Vagina (tissue), 2 donors: ENCODE data around the gene GALNT7. TPM values are rescaled to one million over a fixed set of nuclear protein-coding genes. Genes with fewer than 3 reads are reported as not detected.

Experiments used
- DNase-seq, 2 donors: peaks; one replicate each; pipeline ENCODE4 v3.0.0-alpha.2; 2017; ENCODE audit errors: extremely low spot score in 2 of 2
- H3K27ac ChIP-seq: fragments of 200-600 bp; sonication (generic); one replicate; pipeline ENCODE4 v1.5.1; 2019
- H3K27me3 ChIP-seq: fragments of 200-600 bp; sonication (generic); one replicate; pipeline ENCODE4 v1.5.1; 2019
- H3K36me3 ChIP-seq, 2 donors: fragments of 200-600 bp; sonication (generic); one replicate each; pipeline ENCODE4 v1.5.1; 2017 to 2019
- H3K4me1 ChIP-seq: fragments of 200-600 bp; sonication (generic); one replicate; pipeline ENCODE4 v1.5.1; 2019
- H3K4me3 ChIP-seq, 2 donors: fragments of 200-600 bp; sonication (generic); 1 replicate in 1 of 2; 2 replicates in 1 of 2; pipeline ENCODE4 v1.5.1; 2016 to 2019
- H3K9me3 ChIP-seq: fragments of 200-600 bp; sonication (generic); one replicate; pipeline ENCODE4 v1.5.1; 2019
- POLR2A ChIP-seq, 2 donors: fragments of 450-650 bp; IDR thresholded peaks; one replicate each; pipeline ENCODE4 v1.6.1; 2017; ENCODE audit warnings: antibody characterized with exemption in 2 of 2, mild to moderate bottlenecking in 2 of 2, moderate library complexity in 2 of 2
- POLR2AphosphoS5 ChIP-seq, 2 donors: sonication (generic); formaldehyde crosslinking; IDR thresholded peaks; one replicate each; pipeline ENCODE4 v1.9.0; 2017; ENCODE audit warnings: antibody characterized with exemption in 2 of 2, mild to moderate bottlenecking in 2 of 2, low read depth in 1 of 2; ENCODE audit not compliant: insufficient read depth in 1 of 2
- intact Hi-C: fragments of 100-400 bp; cut with DNase I; formaldehyde crosslinking; loops from one replicate; pipeline ENCODE4 v1.15.1; 2023
- total RNA-seq: library from RNA; depleted of rRNA; stranded (reverse); fragments of >200 nt; gene quantifications from one replicate; pipeline ENCODE4 v1.2.3, GENCODE V29; 2016
- TF ChIP-seq, protein P1 (sequence below), 3 experiments: fragments of 450-650 bp in 2 of 3; fragments of 200-600 bp in 1 of 3; sonication (generic) in 1 of 3; IDR thresholded peaks; one replicate each; pipeline ENCODE4 v1.5.1; 2017 to 2019; ENCODE audit warnings: antibody characterized with exemption in 3 of 3, mild to moderate bottlenecking in 2 of 3, moderate library complexity in 2 of 3

Gene GALNT7
- total RNA-seq, 1 donor from 2014 or later, result 9.1 TPM

GRCh38 chr4:173185847-173186510 lies 17.4 kb downstream of the GALNT7 start:
- H3K27ac ChIP-seq, result no peak overlapping the region
- TF ChIP-seq POLR2A (IDR thresholded peaks at IDR 0.05) (no peak), POLR2AphosphoS5 (IDR thresholded peaks at IDR 0.05; ENCODE audit: insufficient read depth in 1 of 2, low read depth in 1 of 2) (no peak)
- TF ChIP-seq, protein P1, sequence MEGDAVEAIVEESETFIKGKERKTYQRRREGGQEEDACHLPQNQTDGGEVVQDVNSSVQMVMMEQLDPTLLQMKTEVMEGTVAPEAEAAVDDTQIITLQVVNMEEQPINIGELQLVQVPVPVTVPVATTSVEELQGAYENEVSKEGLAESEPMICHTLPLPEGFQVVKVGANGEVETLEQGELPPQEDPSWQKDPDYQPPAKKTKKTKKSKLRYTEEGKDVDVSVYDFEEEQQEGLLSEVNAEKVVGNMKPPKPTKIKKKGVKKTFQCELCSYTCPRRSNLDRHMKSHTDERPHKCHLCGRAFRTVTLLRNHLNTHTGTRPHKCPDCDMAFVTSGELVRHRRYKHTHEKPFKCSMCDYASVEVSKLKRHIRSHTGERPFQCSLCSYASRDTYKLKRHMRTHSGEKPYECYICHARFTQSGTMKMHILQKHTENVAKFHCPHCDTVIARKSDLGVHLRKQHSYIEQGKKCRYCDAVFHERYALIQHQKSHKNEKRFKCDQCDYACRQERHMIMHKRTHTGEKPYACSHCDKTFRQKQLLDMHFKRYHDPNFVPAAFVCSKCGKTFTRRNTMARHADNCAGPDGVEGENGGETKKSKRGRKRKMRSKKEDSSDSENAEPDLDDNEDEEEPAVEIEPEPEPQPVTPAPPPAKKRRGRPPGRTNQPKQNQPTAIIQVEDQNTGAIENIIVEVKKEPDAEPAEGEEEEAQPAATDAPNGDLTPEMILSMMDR (IDR thresholded peaks at IDR 0.05), result no peak
- H3K4me3 ChIP-seq, result no peak overlapping the region

GRCh38 chr4:173187732-173188131 lies 19.1 kb downstream of the GALNT7 start:
- intact Hi-C loops, result no loop called here
- Histone ChIP-seq H3K4me1 (peaks cover 21% of the 10 kb centered on the region), H3K36me3 (no peaks in the 10 kb centered on the region), H3K4me3 (no peak overlapping the region), H3K27ac (no peak overlapping the region), H3K9me3 (no peaks in the 10 kb centered on the region), H3K27me3 (no peaks in the 10 kb centered on the region)
- TF ChIP-seq POLR2A (IDR thresholded peaks at IDR 0.05) (no peak), POLR2AphosphoS5 (IDR thresholded peaks at IDR 0.05; ENCODE audit: insufficient read depth in 1 of 2, low read depth in 1 of 2) (no peak)
- TF ChIP-seq, protein P1 (IDR thresholded peaks at IDR 0.05), result no peak
- no peak for DNase-seq

More at GRCh38 chr4:173185847-173186510, 17.4 kb downstream of the GALNT7 start:
- Histone ChIP-seq H3K27me3 (no peaks in the 10 kb centered on the region), H3K36me3 (no peaks in the 10 kb centered on the region), H3K4me1 (peaks cover 21% of the 10 kb centered on the region), H3K9me3 (no peaks in the 10 kb centered on the region)
- intact Hi-C loops, result no loop called here
- no peak for DNase-seq

DNA sequence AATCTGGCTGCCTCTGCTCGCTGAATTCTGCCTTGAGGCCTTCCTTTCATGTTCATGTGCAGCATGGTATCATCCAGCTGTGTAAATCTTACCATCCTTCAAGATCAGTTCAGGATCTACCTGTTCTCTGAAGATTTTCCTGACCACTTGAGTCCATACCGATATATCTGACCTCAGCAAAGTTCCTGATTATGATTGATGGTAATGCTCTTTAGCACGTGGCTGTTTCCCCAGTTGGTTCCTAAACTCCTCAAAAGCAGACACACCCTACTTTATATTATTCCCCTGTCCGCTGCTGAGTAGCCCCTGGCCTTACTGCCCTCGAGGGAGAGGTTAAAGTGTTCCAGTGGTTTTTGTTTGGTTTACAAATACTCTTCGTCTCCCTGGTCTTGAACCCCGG lies 20.0 kb downstream of the GALNT7 start:
- peaks cover 21% of the 10 kb centered on the region for H3K4me1 ChIP-seq
- H3K27me3 ChIP-seq, result no peaks in the 10 kb centered on the region
- H3K9me3 ChIP-seq, result no peaks in the 10 kb centered on the region
- TF ChIP-seq POLR2A (IDR thresholded peaks at IDR 0.05) (no peak), POLR2AphosphoS5 (IDR thresholded peaks at IDR 0.05; ENCODE audit: insufficient read depth in 1 of 2, low read depth in 1 of 2) (no peak)
- TF ChIP-seq, protein P1 (IDR thresholded peaks at IDR 0.05), result no peak
- intact Hi-C loops, result no loop called here
- H3K4me3 ChIP-seq, result no peak overlapping the region
- H3K27ac ChIP-seq, result no peak overlapping the region
- H3K36me3 ChIP-seq, result no peaks in the 10 kb centered on the region
- no peak for DNase-seq

DNA sequence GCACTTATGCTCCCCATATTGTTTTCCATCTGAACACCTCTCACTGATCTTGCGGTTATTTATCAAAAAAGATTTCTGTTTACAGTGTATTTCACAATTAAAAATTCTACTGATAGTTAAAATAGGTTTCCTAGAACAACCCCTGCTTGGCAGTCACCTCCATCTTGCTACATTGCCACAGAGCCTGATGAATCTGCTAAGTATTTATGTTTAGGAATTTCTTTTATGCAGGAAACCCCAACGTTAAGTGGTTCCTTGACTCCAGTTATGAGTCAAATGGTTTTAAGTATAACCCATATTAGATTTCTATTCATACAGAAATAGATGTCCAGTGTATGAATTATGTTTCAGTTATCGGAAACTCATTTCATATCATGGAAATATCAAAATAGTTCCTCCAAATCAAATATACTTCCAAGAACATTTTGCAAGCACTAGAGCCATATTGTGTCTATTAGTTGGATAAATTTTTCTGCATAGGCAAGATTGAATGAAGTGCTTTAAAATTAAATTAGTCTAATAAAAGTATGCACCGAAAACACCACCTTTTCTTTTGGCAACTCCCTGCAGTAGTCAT lies 20.6 kb downstream of the GALNT7 start:
- no peak for DNase-seq
- TF ChIP-seq POLR2A (IDR thresholded peaks at IDR 0.05) (no peak), POLR2AphosphoS5 (IDR thresholded peaks at IDR 0.05; ENCODE audit: insufficient read depth in 1 of 2, low read depth in 1 of 2) (no peak)
- TF ChIP-seq, protein P1 (IDR thresholded peaks at IDR 0.05), result no peak
- H3K27me3 ChIP-seq, result no peaks in the 10 kb centered on the region
- H3K4me3 ChIP-seq, result no peak overlapping the region
- H3K27ac ChIP-seq, result no peak overlapping the region
- intact Hi-C loops, result no loop called here
- peaks cover 21% of the 10 kb centered on the region for H3K4me1 ChIP-seq
- no peaks in the 10 kb centered on the region for H3K36me3 ChIP-seq
- no peaks in the 10 kb centered on the region for H3K9me3 ChIP-seq

- H3K4me3 ChIP-seq, result no peak overlapping the region
- TF ChIP-seq POLR2AphosphoS5 (IDR thresholded peaks at IDR 0.05; ENCODE audit: insufficient read depth in 1 of 2, low read depth in 1 of 2) (no peak), POLR2A (IDR thresholded peaks at IDR 0.05) (no peak)
- H3K36me3 ChIP-seq, result no peaks in the 10 kb centered on the region
- H3K9me3 ChIP-seq, result no peaks in the 10 kb centered on the region
- intact Hi-C loops, result no loop called here
- peaks cover 20% of the 10 kb centered on the region for H3K4me1 ChIP-seq
- no peak overlapping the region for H3K27ac ChIP-seq
- no peaks in the 10 kb centered on the region for H3K27me3 ChIP-seq
- no peak for DNase-seq
Measured at GRCh38 chr4:173191623-173192041, 23.0 kb downstream of the GALNT7 start.
